KMS-11 (cell line): ENCODE results near the gene HMHB1.
A peak's percentile ranks its signal among the peaks of the same experiment; 100 is the strongest.

Source experiments
- H2AFZ ChIP-seq: fragments of 200-600 bp; sonication (generic); 2 replicates; pipeline ENCODE4 v1.6.1; 2016; ENCODE audit warnings: antibody characterized with exemption, mixed run types, low read depth
- H3K27ac ChIP-seq: fragments of 200-600 bp; sonication (generic); 2 replicates; pipeline ENCODE4 v1.6.1; 2016; ENCODE audit warnings: mild to moderate bottlenecking, mixed run types
- H3K27me3 ChIP-seq: fragments of 200-600 bp; sonication (generic); 2 replicates; pipeline ENCODE4 v1.6.1; 2017; ENCODE audit warnings: mild to moderate bottlenecking, low read depth, mixed run types, moderate library complexity; ENCODE audit not compliant: insufficient read depth
- H3K36me3 ChIP-seq: fragments of 200-600 bp; sonication (generic); 2 replicates; pipeline ENCODE4 v1.6.1; 2017; ENCODE audit warnings: mild to moderate bottlenecking, mixed run types; ENCODE audit not compliant: insufficient read depth
- H3K4me1 ChIP-seq: fragments of 200-600 bp; sonication (generic); 2 replicates; pipeline ENCODE4 v1.6.1; 2016; ENCODE audit warnings: mild to moderate bottlenecking, low read depth, mixed run types; ENCODE audit not compliant: poor library complexity, severe bottlenecking
- H3K4me2 ChIP-seq: fragments of 200-600 bp; sonication (generic); 2 replicates; pipeline ENCODE4 v1.7.0; 2016; ENCODE audit warnings: mild to moderate bottlenecking, mixed run types
- H3K4me3 ChIP-seq: fragments of 200-600 bp; sonication (generic); IDR thresholded peaks from 2 replicates; pipeline ENCODE4 v1.6.1; 2017; ENCODE audit warnings: low read depth, low read length, mixed read lengths; ENCODE audit not compliant: insufficient read depth
- H3K79me2 ChIP-seq: fragments of 200-600 bp; sonication (generic); 2 replicates; pipeline ENCODE4 v1.6.1; 2016; ENCODE audit warnings: low read depth, mixed run types; ENCODE audit not compliant: insufficient read depth
- H3K9ac ChIP-seq: fragments of 200-600 bp; sonication (generic); 2 replicates; pipeline ENCODE4 v1.6.1; 2016; ENCODE audit warnings: mild to moderate bottlenecking, mixed run types
- H4K20me1 ChIP-seq: fragments of 200-600 bp; sonication (generic); 2 replicates; pipeline ENCODE4 v1.6.1; 2016; ENCODE audit warnings: mild to moderate bottlenecking, mixed run types; ENCODE audit not compliant: insufficient read depth
- TF ChIP-seq, protein P1 (sequence below): fragments of 200-600 bp; sonication (generic); conservative IDR thresholded peaks from 2 replicates; pipeline ENCODE4 v1.6.1; 2017; ENCODE audit warnings: low read depth, mild to moderate bottlenecking, antibody characterized with exemption, low read length, moderate library complexity, mixed read lengths

Gene HMHB1

DNA sequence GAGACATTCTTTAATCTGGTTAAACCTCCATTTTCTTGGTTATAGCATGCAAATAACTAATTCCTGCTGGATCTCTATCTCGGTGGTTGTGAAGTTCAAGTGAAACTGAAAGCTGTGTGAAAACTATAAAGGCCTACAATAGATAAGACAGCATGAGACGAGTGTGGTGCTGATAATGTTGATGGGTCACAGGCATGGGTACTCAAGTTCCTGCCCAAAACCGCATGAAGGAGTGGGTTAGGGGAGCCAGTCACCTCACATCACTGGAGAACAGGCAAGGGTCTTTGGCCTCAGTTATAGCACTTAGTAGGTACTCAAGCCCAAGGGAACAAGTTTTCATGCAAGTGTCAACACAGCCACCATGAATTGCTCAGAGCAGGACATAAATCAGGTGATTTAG, 16.7 kb downstream of the HMHB1 start:
- H3K4me1 ChIP-seq: peaks cover 69% of the 10 kb centered on the region
- peak overlapping the region; percentile 45; the same call in 1 of the 2 replicates for H3K9ac ChIP-seq
- peak overlapping the region; percentile 79 for H3K27ac ChIP-seq
- no peaks in the 10 kb centered on the region for H3K79me2 ChIP-seq
- peak overlapping the region; percentile 83 for H3K4me2 ChIP-seq
- TF ChIP-seq, protein P1, sequence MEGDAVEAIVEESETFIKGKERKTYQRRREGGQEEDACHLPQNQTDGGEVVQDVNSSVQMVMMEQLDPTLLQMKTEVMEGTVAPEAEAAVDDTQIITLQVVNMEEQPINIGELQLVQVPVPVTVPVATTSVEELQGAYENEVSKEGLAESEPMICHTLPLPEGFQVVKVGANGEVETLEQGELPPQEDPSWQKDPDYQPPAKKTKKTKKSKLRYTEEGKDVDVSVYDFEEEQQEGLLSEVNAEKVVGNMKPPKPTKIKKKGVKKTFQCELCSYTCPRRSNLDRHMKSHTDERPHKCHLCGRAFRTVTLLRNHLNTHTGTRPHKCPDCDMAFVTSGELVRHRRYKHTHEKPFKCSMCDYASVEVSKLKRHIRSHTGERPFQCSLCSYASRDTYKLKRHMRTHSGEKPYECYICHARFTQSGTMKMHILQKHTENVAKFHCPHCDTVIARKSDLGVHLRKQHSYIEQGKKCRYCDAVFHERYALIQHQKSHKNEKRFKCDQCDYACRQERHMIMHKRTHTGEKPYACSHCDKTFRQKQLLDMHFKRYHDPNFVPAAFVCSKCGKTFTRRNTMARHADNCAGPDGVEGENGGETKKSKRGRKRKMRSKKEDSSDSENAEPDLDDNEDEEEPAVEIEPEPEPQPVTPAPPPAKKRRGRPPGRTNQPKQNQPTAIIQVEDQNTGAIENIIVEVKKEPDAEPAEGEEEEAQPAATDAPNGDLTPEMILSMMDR: no peak
- no peaks in the 10 kb centered on the region for H3K27me3 ChIP-seq
- H3K4me3 ChIP-seq: no peak overlapping the region
- no peaks in the 10 kb centered on the region for H4K20me1 ChIP-seq
- H2AFZ ChIP-seq: peak overlapping the region; percentile 64
- H3K36me3 ChIP-seq: no peaks in the 10 kb centered on the region

DNA sequence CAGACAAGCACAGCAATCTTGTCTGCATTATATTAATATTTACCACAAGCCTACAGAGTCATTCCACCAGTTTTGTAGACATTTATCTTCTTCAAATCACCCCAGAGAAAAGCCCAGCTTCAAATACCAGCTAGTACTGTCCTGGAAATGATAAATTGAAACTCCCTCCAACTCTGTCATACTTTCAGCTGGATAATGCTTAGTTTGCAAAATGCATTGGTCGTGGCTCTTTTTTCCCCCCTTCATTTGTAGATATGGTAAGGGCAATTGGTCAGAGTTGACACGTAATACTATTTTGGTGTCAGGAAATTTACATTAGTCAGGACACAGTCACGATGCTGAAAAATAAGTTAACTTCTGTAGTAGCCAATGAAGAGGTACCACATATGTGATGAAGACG, 21.2 kb downstream of the HMHB1 start:
- H3K79me2 ChIP-seq: no peaks in the 10 kb centered on the region
- H3K4me1 ChIP-seq: peaks cover 24% of the 10 kb centered on the region
- TF ChIP-seq, protein P1: no peak
- no peaks in the 10 kb centered on the region for H3K36me3 ChIP-seq
- no peak overlapping the region for H3K4me2 ChIP-seq
- H3K27me3 ChIP-seq: no peaks in the 10 kb centered on the region
- no peaks in the 10 kb centered on the region for H4K20me1 ChIP-seq
- no peak overlapping the region for H3K9ac ChIP-seq
- no peak overlapping the region for H2AFZ ChIP-seq
- H3K4me3 ChIP-seq: no peak overlapping the region
- H3K27ac ChIP-seq: no peak overlapping the region

DNA sequence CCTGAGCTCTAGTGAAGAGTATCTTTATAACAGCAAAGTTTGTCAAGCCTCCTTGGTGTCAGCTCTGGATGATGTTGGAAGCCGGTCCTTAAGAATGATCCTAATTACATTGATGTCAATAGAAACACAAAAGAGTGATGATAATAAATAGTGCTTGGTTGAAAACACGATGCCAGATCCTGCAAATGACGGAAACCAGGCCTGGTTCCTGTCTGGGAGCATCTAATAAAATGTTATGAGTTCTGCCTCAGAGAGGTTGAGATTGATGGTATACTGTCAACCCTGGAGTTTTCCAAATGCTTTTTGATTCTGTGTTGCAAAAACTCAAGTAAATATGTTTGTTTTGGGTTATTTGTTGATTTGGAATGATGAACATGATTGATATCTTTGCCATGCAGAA, 23.3 kb downstream of the HMHB1 start:
- no peak overlapping the region for H3K4me2 ChIP-seq
- no peaks in the 10 kb centered on the region for H3K27me3 ChIP-seq
- no peaks in the 10 kb centered on the region for H3K79me2 ChIP-seq
- H3K9ac ChIP-seq: no peak overlapping the region
- H3K27ac ChIP-seq: no peak overlapping the region
- TF ChIP-seq, protein P1: no peak
- no peaks in the 10 kb centered on the region for H4K20me1 ChIP-seq
- peaks cover 6% of the 10 kb centered on the region for H3K4me1 ChIP-seq
- H3K36me3 ChIP-seq: no peaks in the 10 kb centered on the region
- H3K4me3 ChIP-seq: no peak overlapping the region
- H2AFZ ChIP-seq: no peak overlapping the region

DNA sequence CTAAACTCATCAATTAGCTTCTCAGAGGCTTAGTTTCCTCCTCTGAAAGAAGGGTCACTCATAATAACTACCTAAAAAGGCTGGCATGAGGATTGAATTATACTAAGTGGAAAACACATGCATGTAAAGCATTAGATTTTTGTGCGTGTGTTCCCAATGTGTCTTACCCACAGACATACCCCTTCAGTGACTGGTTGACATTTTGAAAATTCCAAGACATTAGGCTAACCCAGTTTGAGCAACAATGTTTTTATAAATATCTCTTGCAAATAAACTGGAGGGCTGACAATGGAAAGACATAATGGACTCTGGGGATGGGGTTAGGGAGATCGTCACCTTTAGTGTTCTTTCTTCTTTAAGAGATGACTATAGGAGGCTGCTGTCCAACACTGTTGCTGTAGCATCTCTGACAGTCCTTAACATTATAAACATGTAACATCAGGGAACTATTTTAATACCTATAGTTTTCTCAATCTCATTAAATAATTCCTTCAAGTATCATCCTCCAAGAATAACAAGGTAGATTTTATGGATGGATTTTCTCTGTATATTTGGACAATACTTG, 24.3 kb downstream of the HMHB1 start:
- Histone ChIP-seq H4K20me1 (no peaks in the 10 kb centered on the region), H3K4me2 (no peak overlapping the region), H3K36me3 (no peaks in the 10 kb centered on the region), H3K79me2 (no peaks in the 10 kb centered on the region), H3K4me1 (no peaks in the 10 kb centered on the region), H3K4me3 (no peak overlapping the region), H3K9ac (no peak overlapping the region), H3K27me3 (no peaks in the 10 kb centered on the region), H3K27ac (no peak overlapping the region), H2AFZ (no peak overlapping the region)
- TF ChIP-seq, protein P1: no peak
